Activated CD4-positive, alpha-beta T cell treated with anti-CD3 and anti-CD28 coated beads for 36 hours (primary cell): ENCODE results near the gene LRRC4C. TPM values are rescaled to one million over a fixed set of nuclear protein-coding genes. Genes with fewer than 3 reads are reported as not detected.
"Not testable (repeated sequence)": the region's sequence is repeated elsewhere in the genome, so short reads cannot be mapped to it uniquely, and the experiment has no call there.

ENCODE experiments used
- ATAC-seq: fragments of 200-7000 bp; cut with Tn5 transposase; one replicate; pipeline ENCODE4 v1.10.0; 2021; ENCODE audit warnings: mild to moderate bottlenecking, moderate library complexity
- CTCF ChIA-PET: fragments of 350-600 bp; sonication (Branson Sonifier 250); formaldehyde crosslinking; loops from one replicate; lab custom pipeline; 2021; ENCODE audit warnings: antibody characterized with exemption; lab: Charles Lee
- POLR2A ChIA-PET: fragments of 350-600 bp; sonication (Branson Sonifier 250); formaldehyde crosslinking; loops from one replicate; lab custom pipeline; 2021; ENCODE audit warnings: antibody characterized with exemption, inconsistent platforms; lab: Charles Lee
- DNase-seq: peaks from one replicate; pipeline ENCODE4 v3.0.0-alpha.2; 2020
- H3K27ac Mint-ChIP-seq: one replicate; pipeline ENCODE4 v1.8.0; 2021; ENCODE audit warnings: mixed read lengths
- H3K27me3 Mint-ChIP-seq: one replicate; pipeline ENCODE4 v1.8.0; 2021; ENCODE audit warnings: mixed read lengths
- H3K36me3 Mint-ChIP-seq: one replicate; pipeline ENCODE4 v1.8.0; 2021; ENCODE audit warnings: low read depth, mixed read lengths
- H3K4me1 Mint-ChIP-seq: one replicate; pipeline ENCODE4 v1.8.0; 2021; ENCODE audit warnings: mixed read lengths
- H3K4me3 Mint-ChIP-seq: one replicate; pipeline ENCODE4 v1.8.0; 2021; ENCODE audit warnings: mild to moderate bottlenecking, moderate library complexity, mixed read lengths
- H3K9me3 Mint-ChIP-seq: one replicate; pipeline ENCODE4 v1.8.0; 2021; ENCODE audit warnings: low read depth, mixed read lengths
- intact Hi-C, 2 experiments: fragments of 100-400 bp; cut with DNase I in 1 of 2; cut with micrococcal nuclease in 1 of 2; formaldehyde crosslinking; loops; one replicate each; pipeline versions ENCODE4 v1.14.2 to v1.15.1; 2022 to 2024; cut with DNase I, micrococcal nuclease
- total RNA-seq, 2 experiments: library from RNA; stranded (reverse); gene quantifications; one replicate each; pipeline ENCODE4 v1.2.3, GENCODE V29; 2021

Gene LRRC4C
- total RNA-seq, 2 experiments from 2014 or later: not detected

- ChIA-PET CTCF (no interaction called here), POLR2A (no interaction called here)
- DNase-seq: no peak
- Mint-ChIP-seq H3K9me3 (peaks cover 12% of the 10 kb centered on the region), H3K27me3 (no peaks in the 10 kb centered on the region), H3K4me3 (no peak overlapping the region), H3K36me3 (no peaks in the 10 kb centered on the region), H3K4me1 (no peaks in the 10 kb centered on the region), H3K27ac (no peak overlapping the region)
- ATAC-seq: no peak
- intact Hi-C loops: no loop called here
Measured at GRCh38 chr11:41042688-41043087, 416.8 kb downstream of the LRRC4C start.

GRCh38 chr11:41040474-41040873, 419.0 kb downstream of the LRRC4C start:
- CTCF ChIA-PET: no interaction called here
- intact Hi-C loops: no loop called here
- DNase-seq (no peak), ATAC-seq (no peak)
- POLR2A ChIA-PET: no interaction called here
- no peaks in the 10 kb centered on the region for H3K36me3 Mint-ChIP-seq
- H3K4me1 Mint-ChIP-seq: no peaks in the 10 kb centered on the region
- no peak overlapping the region for H3K27ac Mint-ChIP-seq
- no peaks in the 10 kb centered on the region for H3K27me3 Mint-ChIP-seq
- H3K9me3 Mint-ChIP-seq: peaks cover 12% of the 10 kb centered on the region
- no peak overlapping the region for H3K4me3 Mint-ChIP-seq

- H3K4me3 Mint-ChIP-seq: no peak overlapping the region
- no peaks in the 10 kb centered on the region for H3K36me3 Mint-ChIP-seq
- ChIA-PET CTCF (no interaction called here), POLR2A (no interaction called here)
- ATAC-seq (no peak), DNase-seq (no peak)
- no peaks in the 10 kb centered on the region for H3K27me3 Mint-ChIP-seq
- peaks cover 8% of the 10 kb centered on the region for H3K9me3 Mint-ChIP-seq
- no peaks in the 10 kb centered on the region for H3K4me1 Mint-ChIP-seq
- intact Hi-C loops: no loop called here
- H3K27ac Mint-ChIP-seq: no peak overlapping the region
Measured at GRCh38 chr11:41039592-41039991, 419.9 kb downstream of the LRRC4C start.

- Mint-ChIP-seq H3K4me3 (no peak overlapping the region), H3K9me3 (peaks cover 18% of the 10 kb centered on the region), H3K36me3 (no peaks in the 10 kb centered on the region), H3K4me1 (no peaks in the 10 kb centered on the region), H3K27ac (no peak overlapping the region), H3K27me3 (no peaks in the 10 kb centered on the region)
- no peak for ATAC-seq
- CTCF ChIA-PET: no interaction called here
- intact Hi-C loops: no loop called here
- DNase-seq: no peak
- POLR2A ChIA-PET: no interaction called here
Measured at GRCh38 chr11:41031551-41032060, 427.8 kb downstream of the LRRC4C start.

- H3K4me1 Mint-ChIP-seq: no peaks in the 10 kb centered on the region
- peaks cover 9% of the 10 kb centered on the region for H3K9me3 Mint-ChIP-seq
- no peaks in the 10 kb centered on the region for H3K27me3 Mint-ChIP-seq
- H3K27ac Mint-ChIP-seq: no peak overlapping the region
- no peak for ATAC-seq
- POLR2A ChIA-PET: no interaction called here
- CTCF ChIA-PET: interaction anchor here (0.6 kb wide), 1 partner anchor 1209 kb away, joined by 3 read pairs; no protein-coding TSS in a partner anchor
- H3K36me3 Mint-ChIP-seq: no peaks in the 10 kb centered on the region
- DNase-seq: no peak
- no peak overlapping the region for H3K4me3 Mint-ChIP-seq
- intact Hi-C loops: no loop called here
Measured at GRCh38 chr11:41020259-41020658, 439.2 kb downstream of the LRRC4C start.

GRCh38 chr11:41019666-41020065, 439.8 kb downstream of the LRRC4C start:
- DNase-seq, H3K36me3 Mint-ChIP-seq, intact Hi-C loops: not testable (repeated sequence)

GRCh38 chr11:41018224-41018623, 441.2 kb downstream of the LRRC4C start:
- DNase-seq (no peak), ATAC-seq (no peak)
- no peak overlapping the region for H3K4me3 Mint-ChIP-seq
- H3K9me3 Mint-ChIP-seq: peaks cover 14% of the 10 kb centered on the region
- intact Hi-C loops: no loop called here
- CTCF ChIA-PET: no interaction called here
- H3K4me1 Mint-ChIP-seq: no peaks in the 10 kb centered on the region
- H3K27me3 Mint-ChIP-seq: no peaks in the 10 kb centered on the region
- no peaks in the 10 kb centered on the region for H3K36me3 Mint-ChIP-seq
- H3K27ac Mint-ChIP-seq: no peak overlapping the region
- POLR2A ChIA-PET: no interaction called here

More at GRCh38 chr11:41019666-41020065, 439.8 kb downstream of the LRRC4C start:
- peaks cover 10% of the 10 kb centered on the region for H3K9me3 Mint-ChIP-seq
- CTCF ChIA-PET, H3K4me3 Mint-ChIP-seq, ATAC-seq, POLR2A ChIA-PET, H3K27me3 Mint-ChIP-seq, H3K4me1 Mint-ChIP-seq, H3K27ac Mint-ChIP-seq: not testable (repeated sequence)

GRCh38 chr11:41010361-41011050, 448.9 kb downstream of the LRRC4C start:
- H3K4me1 Mint-ChIP-seq: no peaks in the 10 kb centered on the region
- H3K9me3 Mint-ChIP-seq: peaks cover 17% of the 10 kb centered on the region
- ChIA-PET CTCF (no interaction called here), POLR2A (no interaction called here)
- no peak overlapping the region for H3K4me3 Mint-ChIP-seq
- no peak for DNase-seq
- ATAC-seq: no peak
- intact Hi-C loops: no loop called here
- H3K27ac Mint-ChIP-seq: no peak overlapping the region
- no peaks in the 10 kb centered on the region for H3K36me3 Mint-ChIP-seq
- H3K27me3 Mint-ChIP-seq: no peaks in the 10 kb centered on the region

- DNase-seq (no peak), ATAC-seq (no peak)
- no peak overlapping the region for H3K27ac Mint-ChIP-seq
- H3K36me3 Mint-ChIP-seq: no peaks in the 10 kb centered on the region
- H3K27me3 Mint-ChIP-seq: no peaks in the 10 kb centered on the region
- peaks cover 15% of the 10 kb centered on the region for H3K9me3 Mint-ChIP-seq
- H3K4me3 Mint-ChIP-seq: no peak overlapping the region
- ChIA-PET CTCF (no interaction called here), POLR2A (no interaction called here)
- no peaks in the 10 kb centered on the region for H3K4me1 Mint-ChIP-seq
- intact Hi-C loops: no loop called here
Measured at GRCh38 chr11:41005986-41006385, 453.5 kb downstream of the LRRC4C start.

- H3K36me3 Mint-ChIP-seq: no peaks in the 10 kb centered on the region
- intact Hi-C loops: no loop called here
- no peaks in the 10 kb centered on the region for H3K27me3 Mint-ChIP-seq
- no peaks in the 10 kb centered on the region for H3K4me1 Mint-ChIP-seq
- H3K27ac Mint-ChIP-seq: no peak overlapping the region
- POLR2A ChIA-PET: no interaction called here
- no peak for DNase-seq
- peaks cover 13% of the 10 kb centered on the region for H3K9me3 Mint-ChIP-seq
- no peak overlapping the region for H3K4me3 Mint-ChIP-seq
- ATAC-seq: no peak
- CTCF ChIA-PET: no interaction called here
Measured at GRCh38 chr11:41003339-41004282, 455.8 kb downstream of the LRRC4C start.

- no peak for DNase-seq
- Mint-ChIP-seq H3K4me3 (no peak overlapping the region), H3K9me3 (peaks cover 12% of the 10 kb centered on the region), H3K36me3 (no peaks in the 10 kb centered on the region), H3K27me3 (no peaks in the 10 kb centered on the region), H3K4me1 (no peaks in the 10 kb centered on the region), H3K27ac (no peak overlapping the region)
- ATAC-seq: no peak
- POLR2A ChIA-PET: no interaction called here
- intact Hi-C loops: no loop called here
- CTCF ChIA-PET: no interaction called here
Measured at GRCh38 chr11:40998920-40999319, 460.5 kb downstream of the LRRC4C start.
